Measurements from ENCODE around the gene TBC1D4. TPM values are rescaled to one million over a fixed set of nuclear protein-coding genes. Genes with fewer than 3 reads are reported as not detected.

TBC1D4 gene
- polyA plus RNA-seq, 1 experiment = 16.4 TPM

DNA sequence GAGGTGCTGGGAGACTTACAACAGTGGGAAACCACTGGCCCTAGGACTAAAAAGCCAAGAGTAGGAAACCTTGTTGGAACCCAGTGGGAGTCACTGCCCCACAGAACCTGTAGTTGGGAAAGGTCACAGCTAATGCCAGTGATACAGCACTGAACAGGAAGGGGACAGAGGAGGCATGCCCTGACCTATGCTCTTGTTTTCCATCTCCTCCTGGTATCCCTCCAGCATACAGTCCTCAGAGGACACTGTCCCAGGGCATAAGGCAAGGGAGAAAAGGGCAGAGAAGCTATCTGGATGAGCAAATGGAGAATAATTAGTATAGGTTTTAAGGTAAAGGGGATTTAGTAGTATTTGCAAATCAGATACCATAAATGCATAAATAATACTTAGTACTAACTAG, 11.2 kb upstream of the TBC1D4 start:
- H3K27me3 ChIP-seq (ENCODE audit: control insufficient read depth, insufficient read depth, low read length) = no peaks in the 10 kb centered on the region
- H3K36me3 ChIP-seq (ENCODE audit: control insufficient read depth, insufficient read depth, low read length) = no peaks in the 10 kb centered on the region
- no peak for DNase-seq (ENCODE audit: low read depth)
- CTCF ChIA-PET = interaction anchor here (1.0 to 2.7 kb wide), 3 partner anchors 11 to 108 kb away, joined by 3 to 9 read pairs (median 9); partner anchors contain the start of gene TBC1D4
- no peak overlapping the region for H3K4me3 ChIP-seq (ENCODE audit: low read depth, low read length)
- TF ChIP-seq CTCF (IDR thresholded peaks at IDR 0.05; ENCODE audit: insufficient read depth, low read depth, low read length) = no peak
- POLR2A ChIA-PET = no interaction called here

DNA sequence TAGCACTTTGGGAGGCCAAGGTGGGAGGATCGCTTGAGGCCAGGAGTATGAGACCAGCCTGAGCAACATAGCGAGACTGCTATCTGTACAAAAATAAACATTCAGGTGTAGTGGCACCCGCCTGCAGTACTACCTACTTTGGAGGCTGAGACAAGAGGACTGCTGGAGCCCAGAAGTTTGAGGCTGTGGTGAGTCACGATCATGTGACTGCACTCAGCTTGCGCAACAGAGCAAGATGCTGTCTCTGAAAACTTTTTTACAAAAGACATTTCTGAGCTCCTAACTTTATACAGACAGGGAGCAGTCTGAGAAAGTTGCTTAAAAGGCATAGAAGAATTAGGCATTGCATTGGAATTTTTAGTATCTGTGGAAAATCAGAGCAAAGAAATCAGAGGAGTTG, 10.4 kb upstream of the TBC1D4 start:
- DNase-seq (ENCODE audit: low read depth) = no peak
- H3K36me3 ChIP-seq (ENCODE audit: control insufficient read depth, insufficient read depth, low read length) = no peaks in the 10 kb centered on the region
- CTCF ChIA-PET = interaction anchor here (1.0 to 2.7 kb wide), 2 partner anchors 10 to 107 kb away, joined by 3 to 9 read pairs; partner anchors contain the start of gene TBC1D4
- no peaks in the 10 kb centered on the region for H3K27me3 ChIP-seq (ENCODE audit: control insufficient read depth, insufficient read depth, low read length)
- H3K4me3 ChIP-seq (ENCODE audit: low read depth, low read length) = no peak overlapping the region
- POLR2A ChIA-PET = no interaction called here
- no peak for TF ChIP-seq CTCF (IDR thresholded peaks at IDR 0.05; ENCODE audit: insufficient read depth, low read depth, low read length)

- CTCF ChIA-PET = interaction anchor here (2.7 kb wide), 1 partner anchor 9 kb away, joined by 9 read pairs; the partner anchor contains the start of gene TBC1D4
- H3K27me3 ChIP-seq (ENCODE audit: control insufficient read depth, insufficient read depth, low read length) = no peaks in the 10 kb centered on the region
Measured at GRCh38 chr13:75491376-75491775, 9.4 kb upstream of the TBC1D4 start.

GRCh38 chr13:75489502-75490263, 7.7 kb upstream of the TBC1D4 start:
- Histone ChIP-seq H3K4me3 (ENCODE audit: low read depth, low read length) (no peak overlapping the region), H3K27me3 (ENCODE audit: control insufficient read depth, insufficient read depth, low read length) (no peaks in the 10 kb centered on the region), H3K36me3 (ENCODE audit: control insufficient read depth, insufficient read depth, low read length) (no peaks in the 10 kb centered on the region)
- ChIA-PET CTCF (no interaction called here), POLR2A (no interaction called here)
- TF ChIP-seq CTCF (IDR thresholded peaks at IDR 0.05; ENCODE audit: insufficient read depth, low read depth, low read length) = no peak
- DNase-seq (ENCODE audit: low read depth) = peak; percentile 45

More at GRCh38 chr13:75491376-75491775, 9.4 kb upstream of the TBC1D4 start:
- Histone ChIP-seq H3K36me3 (ENCODE audit: control insufficient read depth, insufficient read depth, low read length) (no peaks in the 10 kb centered on the region), H3K4me3 (ENCODE audit: low read depth, low read length) (no peak overlapping the region)
- POLR2A ChIA-PET = no interaction called here
- TF ChIP-seq CTCF (IDR thresholded peaks at IDR 0.05; ENCODE audit: insufficient read depth, low read depth, low read length) = no peak
- no peak for DNase-seq (ENCODE audit: low read depth)

GRCh38 chr13:75486146-75487062, 4.4 kb upstream of the TBC1D4 start:
- no peak overlapping the region for H3K4me3 ChIP-seq (ENCODE audit: low read depth, low read length)

More at GRCh38 chr13:75486146-75487062, 4.4 kb upstream of the TBC1D4 start:
- ChIA-PET CTCF (interaction anchor here (0.6 to 1.8 kb wide), 6 partner anchors 8 to 567 kb away, joined by 3 to 10 read pairs (median 3); no protein-coding TSS in a partner anchor), POLR2A (no interaction called here)
- no peak for DNase-seq (ENCODE audit: low read depth)
- no peak for TF ChIP-seq CTCF (IDR thresholded peaks at IDR 0.05; ENCODE audit: insufficient read depth, low read depth, low read length)
- no peaks in the 10 kb centered on the region for H3K36me3 ChIP-seq (ENCODE audit: control insufficient read depth, insufficient read depth, low read length)
- no peaks in the 10 kb centered on the region for H3K27me3 ChIP-seq (ENCODE audit: control insufficient read depth, insufficient read depth, low read length)

All from BJ (cell line).